Stimulated activated CD8-positive, alpha-beta memory T cell treated with anti-CD3 and anti-CD28 coated beads, Interleukin-7, amount 100 ng/mL, for 24 hours (primary cell): ENCODE measurements around the gene ATG7.
"Not testable (repeated sequence)": the region's sequence is repeated elsewhere in the genome, so short reads cannot be mapped to it uniquely, and the experiment has no call there.

ENCODE experiments used
- DNase-seq: peaks from one replicate; pipeline ENCODE4 v3.0.0-alpha.2; 2020; ENCODE audit warnings: low read depth

Gene ATG7

GRCh38 chr3:11509173-11510000 lies 237.2 kb downstream of the ATG7 start:
- no peak for DNase-seq

- DNase-seq: no peak
Measured at GRCh38 chr3:11510001-11510340, 237.8 kb downstream of the ATG7 start.

- DNase-seq: no peak
Measured at GRCh38 chr3:11510356-11510755, 238.2 kb downstream of the ATG7 start.

- not testable (repeated sequence) for DNase-seq
Measured at GRCh38 chr3:11511606-11512005, 239.4 kb downstream of the ATG7 start.

GRCh38 chr3:11513125-11513816 lies 241.1 kb downstream of the ATG7 start:
- DNase-seq: not testable (repeated sequence)

- DNase-seq: no peak
Measured at GRCh38 chr3:11513817-11514135, 241.6 kb downstream of the ATG7 start.

GRCh38 chr3:11514191-11514821 lies 242.1 kb downstream of the ATG7 start:
- DNase-seq: no peak

- no peak for DNase-seq
Measured at GRCh38 chr3:11517601-11518000, 245.4 kb downstream of the ATG7 start.

- DNase-seq: no peak
Measured at GRCh38 chr3:11521167-11521566, 249.0 kb downstream of the ATG7 start.

- DNase-seq: no peak
Measured at GRCh38 chr3:11522398-11522715, 250.2 kb downstream of the ATG7 start.

- DNase-seq: no peak
Measured at GRCh38 chr3:11522953-11523571, 250.9 kb downstream of the ATG7 start.

GRCh38 chr3:11523572-11524101 lies 251.4 kb downstream of the ATG7 start:
- DNase-seq: no peak

GRCh38 chr3:11526121-11526520 lies 253.9 kb downstream of the ATG7 start:
- not testable (repeated sequence) for DNase-seq

- no peak for DNase-seq
Measured at GRCh38 chr3:11529281-11529680, 257.1 kb downstream of the ATG7 start.

GRCh38 chr3:11530153-11530721 lies 258.0 kb downstream of the ATG7 start:
- DNase-seq: no peak

- no peak for DNase-seq
Measured at GRCh38 chr3:11532931-11533391, 260.8 kb downstream of the ATG7 start.

GRCh38 chr3:11534011-11534792 lies 262.0 kb downstream of the ATG7 start:
- no peak for DNase-seq

GRCh38 chr3:11534793-11535101 lies 262.6 kb downstream of the ATG7 start:
- no peak for DNase-seq

- DNase-seq: no peak
Measured at GRCh38 chr3:11535243-11535960, 263.2 kb downstream of the ATG7 start.

GRCh38 chr3:11536132-11536935 lies 264.1 kb downstream of the ATG7 start:
- DNase-seq: no peak
